IMR-90 (cell line): ENCODE measurements around the gene SPINK14. TPM values are rescaled to one million over a fixed set of nuclear protein-coding genes. Genes with fewer than 3 reads are reported as not detected.

ENCODE experiments used
- ATAC-seq: fragments of 200-7000 bp; cut with Tn5 transposase; 2 replicates; pipeline ENCODE4 v1.9.1; 2020; ENCODE audit warnings: low read depth, mild to moderate bottlenecking, moderate library complexity
- BruUV-seq: library from RNA; stranded (reverse); fragments of 400-500 nt; replicated peaks from 2 replicates; lab custom pipeline; 2021; lab: Mats Ljungman, UMichigan
- CTCF ChIA-PET: fragments of 300-600 bp; formaldehyde crosslinking; extraction: SDS; loops from one replicate; lab custom pipeline; 2021; ENCODE audit warnings: antibody characterized with exemption; lab: Yijun Ruan, JAX
- POLR2A ChIA-PET: fragments of 300-600 bp; sonication (Branson Sonifier 250); formaldehyde crosslinking; loops from one replicate; lab custom pipeline; 2022; ENCODE audit warnings: antibody characterized with exemption; ENCODE audit not compliant: unreplicated experiment; lab: Charles Lee
- DNase-seq: peaks from one replicate; pipeline ENCODE4 v3.0.0; 2013
- H2AFZ ChIP-seq: replicated peaks from 2 replicates; pipeline ENCODE3; 2013; ENCODE audit warnings: low read length, mild to moderate bottlenecking; ENCODE audit not compliant: poor library complexity
- H2AK5ac ChIP-seq: 2 replicates; pipeline ENCODE4 v1.6.1; 2013; ENCODE audit warnings: low read depth, low read length, inconsistent platforms
- H2AK9ac ChIP-seq: replicated peaks from 2 replicates; pipeline ENCODE3; 2013; ENCODE audit warnings: mild to moderate bottlenecking, low read depth, low read length, moderate library complexity; ENCODE audit not compliant: poor library complexity
- H2BK120ac ChIP-seq: 2 replicates; pipeline ENCODE4 v1.6.1; 2013; ENCODE audit warnings: low read depth, low read length, inconsistent platforms
- H2BK15ac ChIP-seq: 3 replicates; pipeline ENCODE4 v1.6.1; 2013; ENCODE audit warnings: low read depth, low read length, inconsistent platforms
- H2BK20ac ChIP-seq: 2 replicates; pipeline ENCODE4 v1.6.1; 2013; ENCODE audit warnings: low read depth, mild to moderate bottlenecking, inconsistent platforms, low read length, moderate library complexity
- H2BK5ac ChIP-seq: 2 replicates; pipeline ENCODE4 v1.6.1; 2013; ENCODE audit warnings: mild to moderate bottlenecking, low read depth, low read length, inconsistent platforms; ENCODE audit not compliant: poor library complexity, severe bottlenecking
- H3K14ac ChIP-seq: replicated peaks from 2 replicates; pipeline ENCODE4 v1.6.1; 2013; ENCODE audit warnings: low read depth, low read length, inconsistent platforms
- H3K18ac ChIP-seq: 2 replicates; pipeline ENCODE4 v1.6.1; 2013; ENCODE audit warnings: low read depth, low read length, control low read depth
- H3K23ac ChIP-seq: 2 replicates; pipeline ENCODE4 v1.6.1; 2013; ENCODE audit warnings: low read depth, low read length, inconsistent platforms
- H3K27ac ChIP-seq: 2 replicates; pipeline ENCODE4 v1.5.1; 2013; ENCODE audit warnings: mild to moderate bottlenecking, control low read depth, low read length; ENCODE audit not compliant: insufficient read depth
- H3K27me3 ChIP-seq: 2 replicates; pipeline ENCODE4 v1.6.1; 2013; ENCODE audit warnings: low read length; ENCODE audit not compliant: control insufficient read depth, insufficient read depth
- H3K36me3 ChIP-seq: 2 replicates; pipeline ENCODE4 v1.6.1; 2013; ENCODE audit warnings: low read length, mixed read lengths; ENCODE audit not compliant: control insufficient read depth, insufficient read depth
- H3K4ac ChIP-seq: 2 replicates; pipeline ENCODE4 v1.6.1; 2013; ENCODE audit warnings: low read depth, low read length, inconsistent platforms
- H3K4me1 ChIP-seq: 2 replicates; pipeline ENCODE4 v1.6.1; 2013; ENCODE audit warnings: low read length, mixed read lengths; ENCODE audit not compliant: control insufficient read depth, insufficient read depth
- H3K4me2 ChIP-seq: 2 replicates; pipeline ENCODE4 v1.6.1; 2013; ENCODE audit warnings: low read depth, mild to moderate bottlenecking, control low read depth, low read length, moderate library complexity
- H3K4me3 ChIP-seq: 2 replicates; pipeline ENCODE4 v1.5.1; 2013; ENCODE audit warnings: low read depth, mild to moderate bottlenecking, control low read depth, low read length, moderate library complexity; ENCODE audit not compliant: insufficient read depth
- H3K56ac ChIP-seq: 2 replicates; pipeline ENCODE4 v1.6.1; 2013; ENCODE audit warnings: low read length, inconsistent platforms; ENCODE audit not compliant: insufficient read depth; ENCODE audit errors: extremely low read depth
- H3K79me1 ChIP-seq, 2 experiments: 2 replicates each; pipeline ENCODE4 v1.6.1; 2013; ENCODE audit warnings: low read length in 2 of 2, inconsistent platforms in 1 of 2, low read depth in 1 of 2
- H3K9ac ChIP-seq: 2 replicates; pipeline ENCODE4 v1.6.1; 2013; ENCODE audit warnings: low read depth, low read length, control low read depth
- H3K9me1 ChIP-seq: 2 replicates; pipeline ENCODE4 v1.6.1; 2013; ENCODE audit warnings: low read length, inconsistent platforms; ENCODE audit not compliant: insufficient read depth
- H3K9me3 ChIP-seq: 2 replicates; pipeline ENCODE4 v1.6.1; 2013; ENCODE audit warnings: low read length; ENCODE audit not compliant: control insufficient read depth, insufficient read depth
- H4K20me1 ChIP-seq: 2 replicates; pipeline ENCODE4 v1.6.1; 2013; ENCODE audit warnings: low read length, inconsistent platforms; ENCODE audit not compliant: insufficient read depth
- H4K5ac ChIP-seq: 2 replicates; pipeline ENCODE4 v1.6.1; 2013; ENCODE audit warnings: mild to moderate bottlenecking, low read depth, low read length, control low read depth
- H4K8ac ChIP-seq, 2 experiments: 2 replicates each; pipeline ENCODE4 v1.6.1; 2013; ENCODE audit warnings: low read depth in 2 of 2, low read length in 2 of 2, control low read depth in 1 of 2, inconsistent platforms in 1 of 2
- H4K91ac ChIP-seq: 2 replicates; pipeline ENCODE4 v1.6.1; 2013; ENCODE audit warnings: low read depth, low read length, inconsistent platforms; ENCODE audit not compliant: insufficient read depth
- BHLHE40 ChIP-seq: fragments of 150-350 bp; IDR thresholded peaks from 2 replicates; pipeline ENCODE4 v1.6.1; 2016; ENCODE audit warnings: mild to moderate bottlenecking, low read depth, low read length
- CEBPB ChIP-seq: IDR thresholded peaks from 2 replicates; pipeline ENCODE4 v1.6.1; 2012; ENCODE audit warnings: low read depth, low read length, improper control_type of control experiment
- CHD1 ChIP-seq: IDR thresholded peaks from 2 replicates; pipeline ENCODE4 v1.6.1; 2012; ENCODE audit warnings: low read depth, low read length, improper control_type of control experiment
- ELK1 ChIP-seq: fragments of 150-350 bp; IDR thresholded peaks from 2 replicates; pipeline ENCODE4 v1.6.1; 2016; ENCODE audit warnings: low read depth, mild to moderate bottlenecking, low read length, moderate library complexity, borderline replicate concordance
- FOS ChIP-seq: fragments of 150-350 bp; IDR thresholded peaks from 2 replicates; pipeline ENCODE4 v1.6.1; 2016; ENCODE audit warnings: low read depth, low read length
- MAFK ChIP-seq: IDR thresholded peaks from 2 replicates; pipeline ENCODE4 v1.6.1; 2012; ENCODE audit warnings: low read depth, low read length, improper control_type of control experiment
- MAZ ChIP-seq: IDR thresholded peaks from 2 replicates; pipeline ENCODE4 v1.6.1; 2012; ENCODE audit warnings: low read depth, mild to moderate bottlenecking, low read length, improper control_type of control experiment, moderate library complexity, borderline replicate concordance
- MXI1 ChIP-seq: IDR thresholded peaks from 2 replicates; pipeline ENCODE4 v1.6.1; 2012; ENCODE audit warnings: low read depth, mild to moderate bottlenecking, low read length, moderate library complexity, borderline replicate concordance
- NFE2L2 ChIP-seq: fragments of 150-350 bp; IDR thresholded peaks from 2 replicates; pipeline ENCODE4 v1.6.1; 2016; ENCODE audit warnings: low read depth, mild to moderate bottlenecking, low read length
- POLR2A ChIP-seq: IDR thresholded peaks from 2 replicates; pipeline ENCODE4 v1.6.1; 2012; ENCODE audit warnings: mild to moderate bottlenecking, low read depth, low read length
- RAD21 ChIP-seq: IDR thresholded peaks from 2 replicates; pipeline ENCODE4 v1.6.1; 2012; ENCODE audit warnings: low read length, improper control_type of control experiment
- RCOR1 ChIP-seq: IDR thresholded peaks from 2 replicates; pipeline ENCODE4 v1.6.1; 2012; ENCODE audit warnings: mild to moderate bottlenecking, low read length, improper control_type of control experiment; ENCODE audit not compliant: insufficient replicate concordance
- RFX5 ChIP-seq: IDR thresholded peaks from 2 replicates; pipeline ENCODE4 v1.8.0; 2012; ENCODE audit warnings: low read depth, mild to moderate bottlenecking, low read length, moderate library complexity
- SMC3 ChIP-seq: fragments of 150-350 bp; IDR thresholded peaks from 2 replicates; pipeline ENCODE4 v1.6.1; 2016; ENCODE audit warnings: low read depth, mild to moderate bottlenecking, antibody characterized with exemption, low read length, moderate library complexity
- USF2 ChIP-seq: fragments of 150-350 bp; IDR thresholded peaks from 2 replicates; pipeline ENCODE4 v1.6.1; 2017; ENCODE audit warnings: mild to moderate bottlenecking, antibody characterized with exemption, low read length, low read depth
- WGBS, 2 experiments: methylation state at CpG; one replicate each; pipeline versions ENCODE4 v1.1.5 to v1.1.7; 2013; ENCODE audit warnings: missing lambda C conversion rate in 2 of 2; ENCODE audit not compliant: insufficient read length in 1 of 2; ENCODE audit errors: extremely low coverage in 2 of 2; 5-methylcytosine and 5-hydroxymethylcytosine counted together
- dilution Hi-C: fragments of 300-500 bp; cut with HindIII; formaldehyde crosslinking; loops from one replicate; pipeline ENCODE4 v1.14.3; 2018; ENCODE audit warnings: low sequenced_read_pairs; ENCODE audit not compliant: unreplicated experiment
- in situ Hi-C: fragments of 300-500 bp; cut with MboI; formaldehyde crosslinking; loops from 3 replicates; pipeline ENCODE4 v1.14.3; 2019; ENCODE audit warnings: low sequenced_read_pairs, inconsistent platforms, mixed read lengths
- intact Hi-C: fragments of 100-400 bp; cut with micrococcal nuclease; formaldehyde crosslinking; loops from 2 replicates; pipeline ENCODE4 v1.10.0; 2022
- polyA plus RNA-seq, 3 experiments: library from polyadenylated mRNA; depleted of rRNA; stranded (reverse); fragments of >200 nt; gene quantifications; 2 replicates each; pipeline ENCODE4 v1.2.3, GENCODE V29; 2012; ENCODE audit warnings: low replicate concordance in 1 of 3
- total RNA-seq: library from RNA; depleted of rRNA; stranded (reverse); fragments of >200 nt; gene quantifications from 2 replicates; pipeline ENCODE4 v1.2.3, GENCODE V29; 2012
- TF ChIP-seq, protein P1 (sequence below): conservative IDR thresholded peaks from 2 replicates; pipeline ENCODE4 v1.5.1; 2012; ENCODE audit warnings: mild to moderate bottlenecking, low read depth, low read length, improper control_type of control experiment

The SPINK14 gene
- total and polyA plus RNA-seq, 2 of the 4 experiments (the other 2 are of a cell fraction) = not detected

DNA sequence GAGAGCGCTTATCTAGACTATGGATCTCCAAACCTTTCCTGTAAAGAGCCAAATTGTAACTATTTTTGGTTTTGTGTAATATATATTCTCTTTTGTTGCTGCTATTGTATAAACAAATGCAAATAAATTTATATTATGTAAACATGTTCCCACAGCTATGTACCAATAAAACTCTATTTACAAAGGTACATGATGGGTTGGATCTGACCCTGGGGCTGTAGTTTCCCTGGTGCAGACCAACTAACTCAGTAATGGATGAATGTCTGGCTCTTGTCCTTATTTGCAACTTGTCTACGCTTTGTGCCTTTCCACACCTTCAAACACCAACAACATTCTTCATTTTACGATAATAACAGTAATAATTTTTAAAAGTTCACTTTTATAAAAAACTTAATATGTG is 27.5 kb upstream of the SPINK14 start:
- Histone ChIP-seq H3K79me1 (no peaks in the 10 kb centered on the region), H2BK20ac (no peak overlapping the region), H2AK9ac (no peak overlapping the region), H3K9ac (no peak overlapping the region), H2BK5ac (no peak overlapping the region), H2AFZ (no peak overlapping the region), H3K23ac (no peak overlapping the region), H3K27me3 (no peaks in the 10 kb centered on the region), H3K4ac (no peak overlapping the region), H3K36me3 (no peaks in the 10 kb centered on the region), H3K4me3 (no peak overlapping the region), H4K91ac (no peak overlapping the region), H3K18ac (no peak overlapping the region), H3K9me3 (no peaks in the 10 kb centered on the region), H4K20me1 (no peaks in the 10 kb centered on the region), H3K27ac (no peak overlapping the region), H2BK15ac (no peak overlapping the region), H2BK120ac (no peak overlapping the region), H3K9me1 (no peaks in the 10 kb centered on the region), H3K4me1 (no peaks in the 10 kb centered on the region), H4K5ac (no peak overlapping the region), H4K8ac (no peak overlapping the region), H3K4me2 (no peak overlapping the region), H2AK5ac (no peak overlapping the region), H3K14ac (no peak overlapping the region), H3K56ac (no peak overlapping the region)
- no peak for DNase-seq
- ChIA-PET POLR2A (no interaction called here), CTCF (no interaction called here)
- no TSS peak for BruUV-seq
- TF ChIP-seq ELK1 (no peak), CHD1 (no peak), MXI1 (no peak), POLR2A (no peak), BHLHE40 (no peak), SMC3 (no peak), CEBPB (no peak), MAZ (no peak), MAFK (no peak), USF2 (no peak), NFE2L2 (no peak), RAD21 (no peak), FOS (no peak), RFX5 (no peak), RCOR1 (no peak)
- TF ChIP-seq, protein P1, sequence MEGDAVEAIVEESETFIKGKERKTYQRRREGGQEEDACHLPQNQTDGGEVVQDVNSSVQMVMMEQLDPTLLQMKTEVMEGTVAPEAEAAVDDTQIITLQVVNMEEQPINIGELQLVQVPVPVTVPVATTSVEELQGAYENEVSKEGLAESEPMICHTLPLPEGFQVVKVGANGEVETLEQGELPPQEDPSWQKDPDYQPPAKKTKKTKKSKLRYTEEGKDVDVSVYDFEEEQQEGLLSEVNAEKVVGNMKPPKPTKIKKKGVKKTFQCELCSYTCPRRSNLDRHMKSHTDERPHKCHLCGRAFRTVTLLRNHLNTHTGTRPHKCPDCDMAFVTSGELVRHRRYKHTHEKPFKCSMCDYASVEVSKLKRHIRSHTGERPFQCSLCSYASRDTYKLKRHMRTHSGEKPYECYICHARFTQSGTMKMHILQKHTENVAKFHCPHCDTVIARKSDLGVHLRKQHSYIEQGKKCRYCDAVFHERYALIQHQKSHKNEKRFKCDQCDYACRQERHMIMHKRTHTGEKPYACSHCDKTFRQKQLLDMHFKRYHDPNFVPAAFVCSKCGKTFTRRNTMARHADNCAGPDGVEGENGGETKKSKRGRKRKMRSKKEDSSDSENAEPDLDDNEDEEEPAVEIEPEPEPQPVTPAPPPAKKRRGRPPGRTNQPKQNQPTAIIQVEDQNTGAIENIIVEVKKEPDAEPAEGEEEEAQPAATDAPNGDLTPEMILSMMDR = no peak
- dilution Hi-C loops = no loop called here
- intact Hi-C loops = no loop called here
- no peak for ATAC-seq
- in situ Hi-C loops = no loop called here
- 100% methylated on average over 1 of the region's 3 CpGs; no CpG with 5 or more reads in 1 of the 2 experiments for WGBS, 2 experiments
